SK-N-MC (cell line): ENCODE data around the gene PBX4.

Experiments
- EZH2 ChIP-seq: fragments of 200-600 bp; sonication (generic); IDR thresholded peaks from one replicate; pipeline ENCODE4 v1.6.1; 2017; ENCODE audit warnings: antibody characterized with exemption
- POLR2AphosphoS5 ChIP-seq: IDR thresholded peaks from 2 replicates; pipeline ENCODE4 v1.6.1; 2012; ENCODE audit warnings: mild to moderate bottlenecking, low read depth, low read length, borderline replicate concordance

DNA sequence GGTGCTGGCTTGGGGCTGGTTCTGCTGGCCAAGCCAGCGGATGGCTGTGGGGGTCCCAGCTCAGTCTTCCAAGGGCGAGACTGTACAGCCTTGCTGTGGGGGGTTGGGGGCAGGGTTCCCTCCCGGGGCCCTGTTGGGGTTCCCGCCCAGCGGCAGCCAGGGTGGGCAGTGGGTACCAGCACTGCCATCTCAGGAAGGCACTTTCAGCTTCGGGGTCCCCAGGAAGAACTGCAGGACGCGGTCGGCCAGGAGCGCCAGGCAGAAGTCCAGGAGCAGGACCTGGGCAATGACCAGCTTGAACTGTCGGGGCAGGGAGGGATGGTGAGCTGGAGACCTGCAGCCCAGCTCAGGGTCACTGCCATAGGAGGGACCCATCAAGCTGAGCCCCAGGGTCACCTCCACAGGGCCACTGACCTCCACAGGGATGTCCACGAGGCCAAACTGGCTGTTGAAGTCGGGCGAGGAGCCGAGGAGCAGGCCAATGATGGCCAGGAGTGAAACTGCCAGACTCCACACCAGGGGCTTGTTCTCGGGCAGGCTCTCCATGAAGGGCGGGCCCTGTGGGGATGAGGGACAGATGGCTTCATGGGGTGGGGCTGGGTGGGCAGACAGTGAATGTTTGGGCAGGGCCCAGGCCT lies 26.9 kb upstream of the PBX4 start:
- TF ChIP-seq EZH2 (no peak), POLR2AphosphoS5 (no peak)
